ENCODE data around the gene FBXL12. TPM values are rescaled to one million over a fixed set of nuclear protein-coding genes. Genes with fewer than 3 reads are reported as not detected.

Gene FBXL12
- total and polyA plus RNA-seq, 4 experiments from 2014 or later, result 10.8 to 30.7 (median 20.1) TPM

GRCh38 chr19:9858766-9859165 lies 39.9 kb upstream of the FBXL12 start:
- CTCF ChIA-PET (ENCODE audit: partially characterized antibody), result interaction anchor here (1.8 to 2.5 kb wide), 2 partner anchors 11 to 24 kb away, joined by 5 to 10 read pairs; partner anchors contain the start of gene PIN1
- peak overlapping the region; percentile 20 to 49 for H3K4me3 ChIP-seq (ENCODE audit: low read length in 2 of 2)
- no peaks in the 10 kb centered on the region for H3K36me3 ChIP-seq (ENCODE audit: insufficient read depth, low read length)
- no peaks in the 10 kb centered on the region for H3K27me3 ChIP-seq (ENCODE audit: insufficient read depth, low read length)
- H3K4me1 ChIP-seq (ENCODE audit: insufficient read depth, low read length), result peaks cover 87% of the 10 kb centered on the region
- intact Hi-C loops (cut with micrococcal nuclease), result loop anchor here (1.0 to 2.0 kb wide), 3 partner anchors 8 to 56 kb away; partner anchors contain the start of gene PIN1
- H3K27ac ChIP-seq (ENCODE audit: low read depth, low read length), result peak overlapping the region; percentile 60
- Mint-ChIP-seq H3K27ac (peak overlapping the region; percentile 86 to 99 (median 97)), H3K4me1 (peaks cover 48 to 92% (median 69%) of the 10 kb centered on the region in 4 donors), H3K9me3 (no peaks in the 10 kb centered on the region), H3K36me3 (peaks cover 7 to 11% of the 10 kb centered on the region in 2 donors), H3K27me3 (no peaks in the 10 kb centered on the region), H3K4me3 (peak overlapping the region; percentile 28 to 100 (median 94))
- no peaks in the 10 kb centered on the region for H3K9me3 ChIP-seq (ENCODE audit: control insufficient read depth in 1 of 2, low read length in 2 of 2)
- DNase-seq, result no peak
- POLR2A ChIA-PET (ENCODE audit: partially characterized antibody), result interaction anchor here (1.0 to 3.7 kb wide), 8 partner anchors 8 to 284 kb away, joined by 3 to 40 read pairs (median 4); partner anchors contain the start of genes PIN1, PPAN and UBL5

GRCh38 chr19:9857920-9858746 lies 39.3 kb upstream of the FBXL12 start:
- peak in 4 of 5 donors; percentile 44 to 60 (median 54) for DNase-seq
- Histone ChIP-seq H3K4me1 (ENCODE audit: insufficient read depth, low read length) (peaks cover 85% of the 10 kb centered on the region), H3K27ac (ENCODE audit: low read depth, low read length) (peak overlapping the region; percentile 60), H3K4me3 (ENCODE audit: low read length in 2 of 2) (peak overlapping the region; percentile 63 to 87), H3K27me3 (ENCODE audit: insufficient read depth, low read length) (no peaks in the 10 kb centered on the region), H3K36me3 (ENCODE audit: insufficient read depth, low read length) (no peaks in the 10 kb centered on the region), H3K9me3 (ENCODE audit: control insufficient read depth in 1 of 2, low read length in 2 of 2) (no peaks in the 10 kb centered on the region)
- peaks cover 42 to 90% (median 65%) of the 10 kb centered on the region in 4 donors for H3K4me1 Mint-ChIP-seq
- POLR2A ChIA-PET (ENCODE audit: partially characterized antibody), result interaction anchor here (0.5 to 3.7 kb wide), 15 partner anchors 8 to 468 kb away, joined by 3 to 40 read pairs (median 4); partner anchors contain the start of genes PIN1, PPAN and UBL5
- H3K36me3 Mint-ChIP-seq, result peaks cover 8 to 12% of the 10 kb centered on the region in 2 donors
- H3K4me3 Mint-ChIP-seq, result peak overlapping the region; percentile 90 to 100 (median 96)
- peak overlapping the region; percentile 86 to 99 (median 97) for H3K27ac Mint-ChIP-seq
- CTCF ChIA-PET (ENCODE audit: partially characterized antibody), result interaction anchor here (0.8 to 2.5 kb wide), 6 partner anchors 9 to 23 kb away, joined by 3 to 10 read pairs (median 5); partner anchors contain the start of gene PIN1
- H3K27me3 Mint-ChIP-seq, result no peaks in the 10 kb centered on the region
- H3K9me3 Mint-ChIP-seq, result no peaks in the 10 kb centered on the region
- intact Hi-C loops (cut with micrococcal nuclease), result loop anchor here (1.0 to 2.0 kb wide), 3 partner anchors 8 to 57 kb away; partner anchors contain the start of gene PIN1

- Histone ChIP-seq H3K27ac (ENCODE audit: low read depth, low read length) (peak overlapping the region; percentile 60), H3K4me1 (ENCODE audit: insufficient read depth, low read length) (peaks cover 75% of the 10 kb centered on the region), H3K36me3 (ENCODE audit: insufficient read depth, low read length) (no peaks in the 10 kb centered on the region), H3K27me3 (ENCODE audit: insufficient read depth, low read length) (no peaks in the 10 kb centered on the region), H3K4me3 (ENCODE audit: low read length in 2 of 2) (peak overlapping the region; percentile 63 to 87), H3K9me3 (ENCODE audit: control insufficient read depth in 1 of 2, low read length in 2 of 2) (no peaks in the 10 kb centered on the region)
- no peak for DNase-seq
- Mint-ChIP-seq H3K27ac (peak overlapping the region; percentile 86 to 99 (median 97)), H3K9me3 (no peaks in the 10 kb centered on the region), H3K27me3 (no peaks in the 10 kb centered on the region), H3K36me3 (peaks cover 12 to 13% of the 10 kb centered on the region in 2 donors), H3K4me3 (peak overlapping the region; percentile 90 to 100 (median 96)), H3K4me1 (peaks cover 36 to 87% (median 64%) of the 10 kb centered on the region in 4 donors)
- POLR2A ChIA-PET (ENCODE audit: partially characterized antibody), result interaction anchor here (0.8 to 3.7 kb wide), 12 partner anchors 9 to 88 kb away, joined by 3 to 40 read pairs (median 4); partner anchors contain the start of genes PIN1, UBL5 and ZNF846
- CTCF ChIA-PET (ENCODE audit: partially characterized antibody), result interaction anchor here (0.8 to 2.5 kb wide), 6 partner anchors 10 to 22 kb away, joined by 3 to 10 read pairs (median 5); partner anchors contain the start of gene PIN1
- intact Hi-C loops (cut with micrococcal nuclease), result no loop called here
Measured at GRCh38 chr19:9857076-9857721, 38.3 kb upstream of the FBXL12 start.

- no peaks in the 10 kb centered on the region for H3K27me3 ChIP-seq (ENCODE audit: insufficient read depth, low read length)
- H3K4me1 ChIP-seq (ENCODE audit: insufficient read depth, low read length), result peaks cover 69% of the 10 kb centered on the region
- CTCF ChIA-PET (ENCODE audit: partially characterized antibody), result interaction anchor here (1.0 to 2.5 kb wide), 3 partner anchors 11 to 22 kb away, joined by 3 to 10 read pairs (median 6); partner anchors contain the start of gene PIN1
- peak overlapping the region; percentile 64 to 100 (median 94) for H3K4me3 Mint-ChIP-seq
- no peaks in the 10 kb centered on the region for H3K9me3 Mint-ChIP-seq
- no peak for DNase-seq
- no peaks in the 10 kb centered on the region for H3K36me3 ChIP-seq (ENCODE audit: insufficient read depth, low read length)
- peaks cover 32 to 84% (median 63%) of the 10 kb centered on the region in 4 donors for H3K4me1 Mint-ChIP-seq
- H3K27ac Mint-ChIP-seq, result peak overlapping the region; percentile 35 to 97 (median 88)
- no peak overlapping the region for H3K4me3 ChIP-seq (ENCODE audit: low read length in 2 of 2)
- intact Hi-C loops (cut with micrococcal nuclease), result no loop called here
- no peaks in the 10 kb centered on the region for H3K27me3 Mint-ChIP-seq
- H3K36me3 Mint-ChIP-seq, result peaks cover 12 to 13% of the 10 kb centered on the region in 2 donors
- H3K27ac ChIP-seq (ENCODE audit: low read depth, low read length), result peak overlapping the region; percentile 60
- POLR2A ChIA-PET (ENCODE audit: partially characterized antibody), result interaction anchor here (0.9 to 3.7 kb wide), 4 partner anchors 18 to 88 kb away, joined by 3 to 40 read pairs (median 15); partner anchors contain the start of genes PIN1, UBL5 and ZNF846
- H3K9me3 ChIP-seq (ENCODE audit: control insufficient read depth in 1 of 2, low read length in 2 of 2), result no peaks in the 10 kb centered on the region
Measured at GRCh38 chr19:9856609-9857008, 37.7 kb upstream of the FBXL12 start.

- Histone ChIP-seq H3K36me3 (ENCODE audit: insufficient read depth, low read length) (no peaks in the 10 kb centered on the region), H3K27me3 (ENCODE audit: insufficient read depth, low read length) (no peaks in the 10 kb centered on the region), H3K4me3 (ENCODE audit: low read length in 2 of 2) (no peak overlapping the region), H3K9me3 (ENCODE audit: control insufficient read depth in 1 of 2, low read length in 2 of 2) (no peaks in the 10 kb centered on the region), H3K4me1 (ENCODE audit: insufficient read depth, low read length) (peaks cover 47% of the 10 kb centered on the region), H3K27ac (ENCODE audit: low read depth, low read length) (no peak overlapping the region)
- ChIA-PET CTCF (ENCODE audit: partially characterized antibody) (no interaction called here), POLR2A (ENCODE audit: partially characterized antibody) (no interaction called here)
- Mint-ChIP-seq H3K27ac (peak overlapping the region in 3 of 7 donors; percentile 18 to 52 (median 23)), H3K9me3 (no peaks in the 10 kb centered on the region), H3K4me1 (peaks cover 27 to 66% (median 53%) of the 10 kb centered on the region in 4 donors), H3K36me3 (peaks cover 13 to 22% of the 10 kb centered on the region in 2 donors), H3K27me3 (no peaks in the 10 kb centered on the region), H3K4me3 (peak overlapping the region in 1 of 8 donors; percentile 30)
- DNase-seq, result no peak
- intact Hi-C loops (cut with micrococcal nuclease), result no loop called here
Measured at GRCh38 chr19:9854282-9854846, 35.5 kb upstream of the FBXL12 start.

GRCh38 chr19:9850235-9850959 lies 31.5 kb upstream of the FBXL12 start:
- Mint-ChIP-seq H3K4me1 (peaks cover 15 to 46% (median 31%) of the 10 kb centered on the region in 4 donors), H3K4me3 (no peak overlapping the region), H3K36me3 (peaks cover 14 to 42% of the 10 kb centered on the region in 2 donors), H3K27me3 (no peaks in the 10 kb centered on the region), H3K9me3 (no peaks in the 10 kb centered on the region), H3K27ac (peak overlapping the region in 2 of 7 donors; percentile 29 to 88)
- Histone ChIP-seq H3K36me3 (ENCODE audit: insufficient read depth, low read length) (peaks cover 22% of the 10 kb centered on the region), H3K4me1 (ENCODE audit: insufficient read depth, low read length) (peaks cover 19% of the 10 kb centered on the region), H3K9me3 (ENCODE audit: control insufficient read depth in 1 of 2, low read length in 2 of 2) (no peaks in the 10 kb centered on the region), H3K27me3 (ENCODE audit: insufficient read depth, low read length) (no peaks in the 10 kb centered on the region), H3K4me3 (ENCODE audit: low read length in 2 of 2) (no peak overlapping the region), H3K27ac (ENCODE audit: low read depth, low read length) (no peak overlapping the region)
- ChIA-PET CTCF (ENCODE audit: partially characterized antibody) (no interaction called here), POLR2A (ENCODE audit: partially characterized antibody) (interaction anchor here (0.8 to 1.0 kb wide), 2 partner anchors 15 to 50 kb away, joined by 3 to 5 read pairs; partner anchors contain the start of gene PIN1)
- intact Hi-C loops (cut with micrococcal nuclease), result no loop called here
- DNase-seq, result no peak

Data from CD4-positive, alpha-beta memory T cell (primary cell).